GM23248 (cell line): ENCODE data around the gene RUVBL2. TPM values are rescaled to one million over a fixed set of nuclear protein-coding genes. Genes with fewer than 3 reads are reported as not detected.
"Not testable (repeated sequence)": the region's sequence is repeated elsewhere in the genome, so short reads cannot be mapped to it uniquely, and the experiment has no call there.

Experiments
- DNase-seq: peaks from one replicate; pipeline ENCODE4 v3.0.0-alpha.2; 2015
- H2AFZ ChIP-seq: fragments of 200-600 bp; sonication (generic); 2 replicates; pipeline ENCODE4 v1.6.1; 2016; ENCODE audit warnings: antibody characterized with exemption
- H3F3A ChIP-seq: fragments of 200-600 bp; sonication (generic); 2 replicates; pipeline ENCODE4 v1.6.1; 2016; ENCODE audit warnings: mild to moderate bottlenecking, antibody characterized with exemption, mixed run types; ENCODE audit not compliant: insufficient read depth
- H3K27ac ChIP-seq: fragments of 200-600 bp; sonication (generic); 2 replicates; pipeline ENCODE4 v1.5.1; 2016; ENCODE audit warnings: mild to moderate bottlenecking
- H3K27me3 ChIP-seq: fragments of 200-600 bp; sonication (generic); replicated peaks from 2 replicates; pipeline ENCODE4 v1.6.1; 2016; ENCODE audit warnings: mild to moderate bottlenecking; ENCODE audit not compliant: insufficient read depth
- H3K36me3 ChIP-seq: fragments of 200-600 bp; sonication (generic); 2 replicates; pipeline ENCODE4 v1.6.1; 2016; ENCODE audit warnings: low read depth, mild to moderate bottlenecking
- H3K4me1 ChIP-seq: fragments of 200-600 bp; sonication (generic); 2 replicates; pipeline ENCODE4 v1.6.1; 2016; ENCODE audit warnings: mild to moderate bottlenecking; ENCODE audit not compliant: insufficient read depth
- H3K4me2 ChIP-seq: fragments of 200-600 bp; sonication (generic); one replicate; pipeline ENCODE4 v1.6.1; 2016; ENCODE audit warnings: mild to moderate bottlenecking; ENCODE audit not compliant: unreplicated experiment
- H3K4me3 ChIP-seq: fragments of 200-600 bp; sonication (generic); 2 replicates; pipeline ENCODE4 v1.5.1; 2016; ENCODE audit warnings: mild to moderate bottlenecking
- H3K79me2 ChIP-seq: fragments of 200-600 bp; sonication (generic); 2 replicates; pipeline ENCODE4 v1.6.1; 2016; ENCODE audit warnings: mild to moderate bottlenecking; ENCODE audit not compliant: insufficient read depth
- H3K9ac ChIP-seq: fragments of 200-600 bp; sonication (generic); 2 replicates; pipeline ENCODE4 v1.6.1; 2016; ENCODE audit warnings: mild to moderate bottlenecking
- H3K9me2 ChIP-seq: fragments of 200-600 bp; sonication (generic); 2 replicates; pipeline ENCODE4 v1.6.1; 2016; ENCODE audit warnings: mixed run types, mild to moderate bottlenecking, moderate library complexity; ENCODE audit not compliant: insufficient read depth
- H3K9me3 ChIP-seq: fragments of 200-600 bp; sonication (generic); one replicate; pipeline ENCODE4 v1.6.1; 2017; ENCODE audit warnings: low read depth
- H4K20me1 ChIP-seq: fragments of 200-600 bp; sonication (generic); 2 replicates; pipeline ENCODE4 v1.6.0; 2016; ENCODE audit not compliant: insufficient read depth
- EZH2 ChIP-seq: fragments of 200-600 bp; sonication (generic); IDR thresholded peaks from 2 replicates; pipeline ENCODE4 v1.6.1; 2018; ENCODE audit warnings: antibody characterized with exemption, mild to moderate bottlenecking; ENCODE audit not compliant: insufficient read depth, poor library complexity, severe bottlenecking
- EZH2phosphoT487 ChIP-seq: fragments of 200-600 bp; sonication (generic); IDR thresholded peaks from 2 replicates; pipeline ENCODE4 v1.6.1; 2018; ENCODE audit warnings: antibody characterized with exemption, moderate library complexity, mild to moderate bottlenecking, low read depth; ENCODE audit not compliant: insufficient read depth
- WGBS, 2 experiments: methylation state at CpG; one replicate each; pipeline ENCODE4 v1.1.6; 2015 to 2017; ENCODE audit warnings: low lambda C conversion rate in 2 of 2, low coverage in 1 of 2; ENCODE audit errors: missing lambda C conversion rate in 2 of 2; 5-methylcytosine and 5-hydroxymethylcytosine counted together
- in situ Hi-C: fragments of 300-500 bp; cut with MboI; formaldehyde crosslinking; loops from 2 replicates; pipeline ENCODE4 v1.15.0; 2020
- polyA plus RNA-seq: library from polyadenylated mRNA; unstranded; fragments of >200 nt; fragmentation: Nextera tagmentation; extraction: Ambion mirVana; gene quantifications from 2 replicates; pipeline ENCODE4 v1.2.1, GENCODE V29; 2016
- total RNA-seq: library from RNA; depleted of rRNA; stranded (reverse); fragments of >200 nt; shearing (Covaris generic); gene quantifications from 2 replicates; pipeline ENCODE4 v1.2.3, GENCODE V29; 2014

RUVBL2 gene
- total and polyA plus RNA-seq, 2 experiments from 2014 or later: 129 to 177 TPM

- TF ChIP-seq EZH2 (no peak), EZH2phosphoT487 (no peak)
- Histone ChIP-seq H3K4me1 (peaks cover 9% of the 10 kb centered on the region), H3K27ac (no peak overlapping the region), H3K36me3 (no peaks in the 10 kb centered on the region), H3K4me3 (peak overlapping the region; percentile 75), H3K27me3 (no peaks in the 10 kb centered on the region), H3K9me2 (no peaks in the 10 kb centered on the region), H4K20me1 (no peaks in the 10 kb centered on the region), H3K9ac (peak overlapping the region; percentile 28; the same call in 1 of the 2 replicates), H3F3A (no peaks in the 10 kb centered on the region), H2AFZ (peak overlapping the region; percentile 71), H3K79me2 (no peaks in the 10 kb centered on the region), H3K9me3 (no peaks in the 10 kb centered on the region), H3K4me2 (peak overlapping the region; percentile 87)
- 4% methylated on average over 41 to 61 of the region's 62 CpGs for WGBS, 2 experiments
- DNase-seq: peak; percentile 83
- in situ Hi-C loops: no loop called here
Observed at GRCh38 chr19:49017666-49018351, 24.1 kb downstream of the RUVBL2 start.

- H3K36me3 ChIP-seq, H3K4me1 ChIP-seq, in situ Hi-C loops, H3K9me3 ChIP-seq, H3K79me2 ChIP-seq, H3F3A ChIP-seq, H3K27ac ChIP-seq, H3K9me2 ChIP-seq, H3K27me3 ChIP-seq, H4K20me1 ChIP-seq: not testable (repeated sequence)
- DNase-seq: peak; percentile 19
- 16 to 17% methylated on average over 39 to 50 of the region's 50 CpGs for WGBS, 2 experiments
- Histone ChIP-seq H3K4me3 (peak overlapping the region; percentile 75), H2AFZ (peak overlapping the region; percentile 71), H3K4me2 (peak overlapping the region; percentile 87), H3K9ac (peak overlapping the region; percentile 28)
Observed at GRCh38 chr19:49018388-49019241, 24.9 kb downstream of the RUVBL2 start.

- H4K20me1 ChIP-seq: no peaks in the 10 kb centered on the region
- H2AFZ ChIP-seq: peak overlapping the region; percentile 71
- H3F3A ChIP-seq: no peaks in the 10 kb centered on the region
- no peaks in the 10 kb centered on the region for H3K9me3 ChIP-seq
- no peak overlapping the region for H3K27ac ChIP-seq
- DNase-seq: peak; percentile 77
- H3K27me3 ChIP-seq: no peaks in the 10 kb centered on the region
- H3K4me3 ChIP-seq: peak overlapping the region; percentile 75
- in situ Hi-C loops: no loop called here
- 3 to 4% methylated on average over 31 to 41 of the region's 41 CpGs for WGBS, 2 experiments
- H3K9me2 ChIP-seq: no peaks in the 10 kb centered on the region
- TF ChIP-seq EZH2phosphoT487 (no peak), EZH2 (no peak)
- H3K36me3 ChIP-seq: no peaks in the 10 kb centered on the region
- H3K79me2 ChIP-seq: no peaks in the 10 kb centered on the region
- H3K9ac ChIP-seq: peak overlapping the region; percentile 19; the same call in 1 of the 2 replicates
- H3K4me1 ChIP-seq: peaks cover 9% of the 10 kb centered on the region
- H3K4me2 ChIP-seq: peak overlapping the region; percentile 87
Observed at GRCh38 chr19:49019242-49019932, 25.7 kb downstream of the RUVBL2 start.

GRCh38 chr19:49020342-49020741 is 26.7 kb downstream of the RUVBL2 start:
- no peak overlapping the region for H3K4me3 ChIP-seq
- DNase-seq: no peak
- no peak overlapping the region for H2AFZ ChIP-seq
- TF ChIP-seq EZH2phosphoT487 (no peak), EZH2 (no peak)
- in situ Hi-C loops: no loop called here
- H3K79me2 ChIP-seq: no peaks in the 10 kb centered on the region
- no peak overlapping the region for H3K27ac ChIP-seq
- H3K36me3 ChIP-seq: no peaks in the 10 kb centered on the region
- H3K9ac ChIP-seq: no peak overlapping the region
- H4K20me1 ChIP-seq: no peaks in the 10 kb centered on the region
- no peaks in the 10 kb centered on the region for H3K27me3 ChIP-seq
- 51 to 60% methylated on average over 11 of the region's 11 CpGs for WGBS, 2 experiments
- peaks cover 9% of the 10 kb centered on the region for H3K4me1 ChIP-seq
- no peaks in the 10 kb centered on the region for H3K9me2 ChIP-seq
- no peaks in the 10 kb centered on the region for H3K9me3 ChIP-seq
- H3F3A ChIP-seq: no peaks in the 10 kb centered on the region
- no peak overlapping the region for H3K4me2 ChIP-seq
